SK-N-SH (cell line): ENCODE results near the gene CADM1. TPM values are rescaled to one million over a fixed set of nuclear protein-coding genes. Genes with fewer than 3 reads are reported as not detected.

Source experiments
- CTCF ChIA-PET: fragments of 300-600, 350-600 bp; formaldehyde crosslinking; extraction: SDS; loops from one replicate; lab custom pipeline; 2021; lab: Yijun Ruan, JAX
- POLR2A ChIA-PET: fragments of 350-600 bp; sonication (Branson Sonifier 250); formaldehyde crosslinking; extraction: SDS; loops from one replicate; lab custom pipeline; 2020; ENCODE audit warnings: antibody characterized with exemption, inconsistent platforms; lab: Yijun Ruan, JAX
- DNase-seq: peaks from one replicate; pipeline ENCODE4 v3.0.0; 2012
- H2AFZ ChIP-seq: fragments of 200-600 bp; sonication (generic); 2 replicates; pipeline ENCODE4 v1.8.1; 2016; ENCODE audit warnings: antibody characterized with exemption, mild to moderate bottlenecking, low read depth
- H3F3A ChIP-seq: fragments of 200-600 bp; sonication (generic); replicated peaks from 2 replicates; pipeline ENCODE3; 2016; ENCODE audit warnings: antibody characterized with exemption, mild to moderate bottlenecking; ENCODE audit not compliant: insufficient read depth
- H3K27ac ChIP-seq, 2 experiments: fragments of 200-500 bp in 1 of 2; fragments of 200-600 bp in 1 of 2; sonication (Bioruptor generic) in 1 of 2; sonication (generic), shearing (Covaris generic) in 1 of 2; 2 replicates each; pipeline versions ENCODE4 v1.5.1 to v1.6.1; 2014 to 2016; ENCODE audit warnings: low read depth in 2 of 2, inconsistent platforms in 1 of 2, low read length in 1 of 2, mild to moderate bottlenecking in 1 of 2, mixed read lengths in 1 of 2
- H3K27me3 ChIP-seq: fragments of 200-600 bp; sonication (generic), shearing (Covaris generic); 2 replicates; pipeline ENCODE4 v1.6.1; 2016; ENCODE audit warnings: mixed run types; ENCODE audit not compliant: insufficient read depth
- H3K36me3 ChIP-seq, 2 experiments: fragments of 200-500 bp in 1 of 2; fragments of 200-600 bp in 1 of 2; sonication (Bioruptor generic) in 1 of 2; sonication (generic) in 1 of 2; replicated peaks in 1 of 2; 2 replicates each; pipeline versions ENCODE3 to v1.5.1; 2014 to 2016; ENCODE audit warnings: low read length in 1 of 2, mild to moderate bottlenecking in 1 of 2; ENCODE audit not compliant: insufficient read depth in 2 of 2, control insufficient read depth in 1 of 2
- H3K4me1 ChIP-seq, 2 experiments: fragments of 200-500 bp in 1 of 2; fragments of 200-600 bp in 1 of 2; sonication (Bioruptor generic) in 1 of 2; sonication (generic), shearing (Covaris generic) in 1 of 2; 2 replicates each; pipeline versions ENCODE4 v1.5.1 to v1.6.1; 2014 to 2016; ENCODE audit warnings: low read depth in 1 of 2, low read length in 1 of 2, mixed run types in 1 of 2; ENCODE audit not compliant: insufficient read depth in 2 of 2, control insufficient read depth in 1 of 2
- H3K4me2 ChIP-seq: fragments of 200-600 bp; sonication (generic), shearing (Covaris generic); 2 replicates; pipeline ENCODE4 v1.6.1; 2017; ENCODE audit warnings: mixed run types
- H3K4me3 ChIP-seq, 2 experiments: fragments of 200-500 bp in 1 of 2; fragments of 200-600 bp in 1 of 2; sonication (Bioruptor generic) in 1 of 2; sonication (generic), shearing (Covaris generic) in 1 of 2; 2 replicates each; pipeline versions ENCODE4 v1.5.1 to v1.8.1; 2014 to 2016; ENCODE audit warnings: low read depth in 2 of 2, inconsistent platforms in 1 of 2, low read length in 1 of 2, mild to moderate bottlenecking in 1 of 2, mixed read lengths in 1 of 2, moderate library complexity in 1 of 2
- H3K79me2 ChIP-seq: fragments of 200-600 bp; sonication (generic); 2 replicates; pipeline ENCODE4 v1.8.1; 2017; ENCODE audit warnings: mild to moderate bottlenecking; ENCODE audit not compliant: insufficient read depth
- H3K9ac ChIP-seq: fragments of 200-600 bp; sonication (generic); 2 replicates; pipeline ENCODE4 v1.6.1; 2017; ENCODE audit warnings: mixed run types
- H3K9me2 ChIP-seq: fragments of 200-600 bp; sonication (generic); 2 replicates; pipeline ENCODE4 v1.6.1; 2017; ENCODE audit warnings: mixed run types
- H3K9me3 ChIP-seq: fragments of 200-600 bp; sonication (generic); 2 replicates; pipeline ENCODE4 v1.6.1; 2017; ENCODE audit warnings: mixed run types, mild to moderate bottlenecking, moderate library complexity
- H4K20me1 ChIP-seq: fragments of 200-600 bp; sonication (generic); 2 replicates; pipeline ENCODE4 v1.6.1; 2017; ENCODE audit warnings: mild to moderate bottlenecking, mixed run types; ENCODE audit not compliant: insufficient read depth
- CTCF ChIP-seq: fragments of 200-600 bp; sonication (generic); IDR thresholded peaks from 2 replicates; pipeline ENCODE4 v1.6.1; 2017; ENCODE audit warnings: antibody characterized with exemption, mild to moderate bottlenecking, moderate library complexity
- ELF1 ChIP-seq: IDR thresholded peaks from 2 replicates; pipeline ENCODE4 v1.4.0; 2012
- EP300 ChIP-seq, 2 experiments: IDR thresholded peaks; 2 replicates each; pipeline versions ENCODE4 v1.4.0 to v1.6.1; 2012; ENCODE audit warnings: borderline replicate concordance in 1 of 2, low read depth in 1 of 2, low read length in 1 of 2
- FOSL2 ChIP-seq: IDR thresholded peaks from 2 replicates; pipeline ENCODE4 v1.4.0; 2012; ENCODE audit warnings: low read depth, mild to moderate bottlenecking, moderate library complexity, borderline replicate concordance
- FOXJ3 ChIP-seq: sonication (generic); formaldehyde crosslinking; IDR thresholded peaks from 2 replicates; pipeline ENCODE4 v1.5.1; 2020; ENCODE audit warnings: mild to moderate bottlenecking, missing genetic modification reagents
- GATA2 ChIP-seq: sonication (generic); formaldehyde crosslinking; IDR thresholded peaks from 2 replicates; pipeline ENCODE4 v1.5.0; 2020; ENCODE audit warnings: mild to moderate bottlenecking, missing genetic modification reagents
- NRF1 ChIP-seq: IDR thresholded peaks from 2 replicates; pipeline ENCODE4 v1.6.1; 2012; ENCODE audit warnings: low read depth, mild to moderate bottlenecking, low read length
- PBX3 ChIP-seq: IDR thresholded peaks from 2 replicates; pipeline ENCODE4; 2012
- RCOR1 ChIP-seq: fragments of 150-350 bp; IDR thresholded peaks from 2 replicates; pipeline ENCODE4 v1.6.1; 2017; ENCODE audit warnings: antibody characterized with exemption, low read length
- REST ChIP-seq: IDR thresholded peaks from 2 replicates; pipeline ENCODE4 v1.6.1; 2012; ENCODE audit warnings: mild to moderate bottlenecking, low read depth, low read length, moderate library complexity
- SMC3 ChIP-seq: IDR thresholded peaks from 2 replicates; pipeline ENCODE4 v1.6.1; 2012; ENCODE audit warnings: low read depth, low read length, improper control_type of control experiment
- TCF12 ChIP-seq: IDR thresholded peaks from 2 replicates; pipeline ENCODE4 v1.4.0; 2012
- TEAD4 ChIP-seq: IDR thresholded peaks from 2 replicates; pipeline ENCODE4 v1.4.0; 2012; ENCODE audit warnings: mild to moderate bottlenecking, borderline replicate concordance; ENCODE audit not compliant: insufficient read depth
- ZBTB33 ChIP-seq: IDR thresholded peaks from 2 replicates; pipeline ENCODE4 v1.4.0; 2012; ENCODE audit warnings: low read depth, borderline replicate concordance
- WGBS: methylation state at CpG from one replicate; pipeline ENCODE4 v1.1.6; 2017; ENCODE audit warnings: low lambda C conversion rate; 5-methylcytosine and 5-hydroxymethylcytosine counted together
- polyA plus RNA-seq, 3 experiments: library from polyadenylated mRNA; depleted of rRNA; stranded (reverse); fragments of >200 nt; gene quantifications; 2 replicates each; pipeline ENCODE4 v1.2.3, GENCODE V29; 2012

CADM1 gene
- polyA plus RNA-seq, 1 of the 3 experiments (the other 2 are of a cell fraction) = 7.9 TPM

- TF ChIP-seq TEAD4 (no peak), ZBTB33 (no peak), TCF12 (no peak), FOXJ3 (CRISPR knock-in tag) (no peak)
Measured at GRCh38 chr11:115469361-115469760, 34.9 kb downstream of the CADM1 start (continued).

GRCh38 chr11:115466122-115466521 is 38.1 kb downstream of the CADM1 start:
- Histone ChIP-seq H3K4me1 (peaks cover 0 to 23% of the 10 kb centered on the region in 2 experiments; a peak in 2 of 4 replicates), H3K4me3 (no peak overlapping the region), H3K9ac (no peak overlapping the region), H3K9me2 (no peaks in the 10 kb centered on the region), H3F3A (no peaks in the 10 kb centered on the region), H3K9me3 (no peaks in the 10 kb centered on the region), H3K27ac (no peak overlapping the region), H4K20me1 (no peaks in the 10 kb centered on the region), H3K4me2 (no peak overlapping the region), H3K27me3 (no peaks in the 10 kb centered on the region), H3K79me2 (no peaks in the 10 kb centered on the region), H3K36me3 (no peaks in the 10 kb centered on the region), H2AFZ (no peak overlapping the region)
- TF ChIP-seq GATA2 (CRISPR knock-in tag) (peak; percentile 19; the same call in 1 of the 2 replicates), NRF1 (no peak), PBX3 (no peak), CTCF (no peak), EP300 (IDR thresholded peaks at IDR 0.05; ENCODE audit: borderline replicate concordance in 1 of 2, low read depth in 1 of 2, low read length in 1 of 2) (peak in 1 of 2 experiments; percentile 52; a peak in 1 of 4 replicates), FOXJ3 (CRISPR knock-in tag) (no peak), ELF1 (no peak)
- DNase-seq = no peak
- 51% methylated on average over 3 of the region's 3 CpGs for WGBS
- CTCF ChIA-PET = no interaction called here
- POLR2A ChIA-PET = no interaction called here

- no peaks in the 10 kb centered on the region for H3K27me3 ChIP-seq
- no peaks in the 10 kb centered on the region for H3K9me3 ChIP-seq
- POLR2A ChIA-PET = no interaction called here
- H4K20me1 ChIP-seq = no peaks in the 10 kb centered on the region
- CTCF ChIA-PET = interaction anchor here (0.8 to 1.3 kb wide), 3 partner anchors 43 to 140 kb away, joined by 3 read pairs; no protein-coding TSS in a partner anchor
- no peaks in the 10 kb centered on the region for H3K79me2 ChIP-seq
- H3K9me2 ChIP-seq = no peaks in the 10 kb centered on the region
- no peak overlapping the region; the same call in 1 of the 2 replicates for H2AFZ ChIP-seq
- H3K36me3 ChIP-seq = no peaks in the 10 kb centered on the region
- 26% methylated on average over 2 of the region's 2 CpGs for WGBS
- peaks cover 0 to 26% of the 10 kb centered on the region in 2 experiments; a peak in 2 of 4 replicates for H3K4me1 ChIP-seq
- no peak for DNase-seq
- H3K4me3 ChIP-seq = no peak overlapping the region
- H3K4me2 ChIP-seq = no peak overlapping the region; the same call in 1 of the 2 replicates
- no peaks in the 10 kb centered on the region for H3F3A ChIP-seq
- H3K27ac ChIP-seq = peak overlapping the region in 1 of 2 experiments; percentile 47; a peak in 2 of 4 replicates
- H3K9ac ChIP-seq = no peak overlapping the region
- peak in 1 of 2 experiments; percentile 29; a peak in 1 of 4 replicates for TF ChIP-seq EP300 (IDR thresholded peaks at IDR 0.05; ENCODE audit: borderline replicate concordance in 1 of 2, low read depth in 1 of 2, low read length in 1 of 2)
- peak; percentile 21; the same call in 1 of the 2 replicates for TF ChIP-seq FOSL2
- no peak for TF ChIP-seq SMC3
- peak; percentile 18; the same call in 1 of the 2 replicates for TF ChIP-seq PBX3
- no peak for TF ChIP-seq GATA2 (CRISPR knock-in tag)
- no peak for TF ChIP-seq RCOR1
- no peak for TF ChIP-seq REST
- 0 out of 2 replicates have a peak, but pooled peaks have one; percentile 18 for TF ChIP-seq TEAD4
Measured at GRCh38 chr11:115464269-115464668, 39.9 kb downstream of the CADM1 start.
